ENCODE data around the gene NBEAL2.
A peak's percentile ranks its signal among the peaks of the same experiment; 100 is the strongest.

NBEAL2 gene

GRCh38 chr3:47016086-47016933, 36.8 kb downstream of the NBEAL2 start:
- TF ChIP-seq, protein P1, sequence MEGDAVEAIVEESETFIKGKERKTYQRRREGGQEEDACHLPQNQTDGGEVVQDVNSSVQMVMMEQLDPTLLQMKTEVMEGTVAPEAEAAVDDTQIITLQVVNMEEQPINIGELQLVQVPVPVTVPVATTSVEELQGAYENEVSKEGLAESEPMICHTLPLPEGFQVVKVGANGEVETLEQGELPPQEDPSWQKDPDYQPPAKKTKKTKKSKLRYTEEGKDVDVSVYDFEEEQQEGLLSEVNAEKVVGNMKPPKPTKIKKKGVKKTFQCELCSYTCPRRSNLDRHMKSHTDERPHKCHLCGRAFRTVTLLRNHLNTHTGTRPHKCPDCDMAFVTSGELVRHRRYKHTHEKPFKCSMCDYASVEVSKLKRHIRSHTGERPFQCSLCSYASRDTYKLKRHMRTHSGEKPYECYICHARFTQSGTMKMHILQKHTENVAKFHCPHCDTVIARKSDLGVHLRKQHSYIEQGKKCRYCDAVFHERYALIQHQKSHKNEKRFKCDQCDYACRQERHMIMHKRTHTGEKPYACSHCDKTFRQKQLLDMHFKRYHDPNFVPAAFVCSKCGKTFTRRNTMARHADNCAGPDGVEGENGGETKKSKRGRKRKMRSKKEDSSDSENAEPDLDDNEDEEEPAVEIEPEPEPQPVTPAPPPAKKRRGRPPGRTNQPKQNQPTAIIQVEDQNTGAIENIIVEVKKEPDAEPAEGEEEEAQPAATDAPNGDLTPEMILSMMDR (IDR thresholded peaks at IDR 0.05; ENCODE audit: low read depth, low read length, missing control alignments), result no peak
- DNase-seq, result no peak
- in situ Hi-C loops (cut with HindIII; ENCODE audit: low pct_ligation_motif_present, low sequenced_read_pairs), result no loop called here
- peak overlapping the region; percentile 50 for H3K27ac ChIP-seq
- H3K27me3 ChIP-seq (replicated peaks), result no peaks in the 10 kb centered on the region
- H3K36me3 ChIP-seq (replicated peaks), result peaks cover 5% of the 10 kb centered on the region
- no peak overlapping the region for H3K4me3 ChIP-seq (ENCODE audit: low read depth, low read length)

GRCh38 chr3:47016934-47017435, 37.5 kb downstream of the NBEAL2 start:
- TF ChIP-seq, protein P1 (IDR thresholded peaks at IDR 0.05; ENCODE audit: low read depth, low read length, missing control alignments), result no peak
- Histone ChIP-seq H3K27me3 (replicated peaks) (no peaks in the 10 kb centered on the region), H3K36me3 (replicated peaks) (peaks cover 5% of the 10 kb centered on the region), H3K4me3 (ENCODE audit: low read depth, low read length) (no peak overlapping the region), H3K27ac (peak overlapping the region; percentile 50)
- DNase-seq, result peak; percentile 88
- in situ Hi-C loops (cut with HindIII; ENCODE audit: low pct_ligation_motif_present, low sequenced_read_pairs), result no loop called here

DNA sequence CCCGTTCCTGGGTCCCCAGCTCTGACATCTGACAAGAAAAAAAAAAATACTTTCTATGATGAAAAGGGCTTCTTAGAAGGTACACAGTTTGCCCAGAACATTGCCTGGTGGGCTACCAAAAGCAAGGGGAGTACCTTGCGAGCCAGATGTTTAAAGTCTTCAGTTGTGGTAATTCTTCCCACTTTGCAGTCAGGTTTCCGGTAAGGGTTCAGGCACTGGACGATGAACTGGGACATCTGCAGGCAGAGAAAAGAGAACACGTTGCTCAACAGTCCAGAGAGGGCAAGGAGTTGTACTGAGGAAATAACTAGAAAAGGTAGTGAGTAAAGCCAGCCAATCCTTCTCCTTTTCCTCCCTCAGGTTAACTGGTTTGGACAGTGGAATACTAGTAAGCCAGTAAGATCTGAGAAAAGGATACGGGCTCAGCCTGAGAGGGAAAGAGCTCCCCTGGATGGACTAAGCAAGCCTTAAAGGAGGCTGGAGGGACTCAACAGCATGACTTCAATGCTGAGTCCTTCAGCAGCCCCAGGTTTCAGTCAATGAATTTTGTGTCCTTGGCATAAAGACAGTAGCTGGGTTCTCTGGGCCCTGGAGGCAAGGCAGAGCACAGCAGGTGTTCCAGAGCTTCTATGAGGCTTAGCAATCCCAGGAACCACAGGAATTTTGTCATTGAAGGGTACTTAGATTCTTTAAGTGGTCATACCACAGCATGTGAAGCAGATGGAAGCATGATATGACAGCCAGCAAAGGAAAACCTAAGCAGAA, 38.2 kb downstream of the NBEAL2 start:
- DNase-seq, result peak; percentile 16
- Histone ChIP-seq H3K27ac (peak overlapping the region; percentile 50), H3K27me3 (replicated peaks) (no peaks in the 10 kb centered on the region), H3K4me3 (ENCODE audit: low read depth, low read length) (no peak overlapping the region), H3K36me3 (replicated peaks) (peaks cover 5% of the 10 kb centered on the region)
- TF ChIP-seq, protein P1 (IDR thresholded peaks at IDR 0.05; ENCODE audit: low read depth, low read length, missing control alignments), result peak; percentile 7
- in situ Hi-C loops (cut with HindIII; ENCODE audit: low pct_ligation_motif_present, low sequenced_read_pairs), result no loop called here

GRCh38 chr3:47018269-47018611, 38.8 kb downstream of the NBEAL2 start:
- in situ Hi-C loops (cut with HindIII; ENCODE audit: low pct_ligation_motif_present, low sequenced_read_pairs), result no loop called here
- no peak overlapping the region for H3K27ac ChIP-seq
- DNase-seq, result no peak
- H3K27me3 ChIP-seq (replicated peaks), result no peaks in the 10 kb centered on the region
- no peak overlapping the region for H3K4me3 ChIP-seq (ENCODE audit: low read depth, low read length)
- TF ChIP-seq, protein P1 (IDR thresholded peaks at IDR 0.05; ENCODE audit: low read depth, low read length, missing control alignments), result no peak
- H3K36me3 ChIP-seq (replicated peaks), result peaks cover 5% of the 10 kb centered on the region

DNA sequence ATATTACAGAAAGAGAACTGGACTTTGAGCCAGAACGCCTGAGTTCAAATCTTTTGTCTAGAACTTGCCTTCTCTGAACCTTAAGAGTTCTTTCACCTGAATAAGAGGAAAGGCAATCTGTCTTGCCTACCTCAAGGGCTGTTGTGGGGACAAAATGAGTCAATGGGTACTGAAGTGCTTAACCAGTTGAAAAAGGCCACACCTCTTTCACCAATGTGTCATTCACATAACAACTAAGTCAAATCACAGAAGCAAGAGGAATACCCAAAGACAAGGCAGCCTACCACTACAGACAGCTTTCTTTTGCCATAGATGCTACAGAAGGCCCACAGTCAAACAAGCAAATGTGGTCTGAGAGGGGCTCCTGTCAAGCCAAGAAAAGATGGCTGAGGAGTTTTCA, 39.7 kb downstream of the NBEAL2 start:
- TF ChIP-seq, protein P1 (IDR thresholded peaks at IDR 0.05; ENCODE audit: low read depth, low read length, missing control alignments), result no peak
- Histone ChIP-seq H3K27ac (no peak overlapping the region), H3K4me3 (ENCODE audit: low read depth, low read length) (no peak overlapping the region), H3K27me3 (replicated peaks) (no peaks in the 10 kb centered on the region), H3K36me3 (replicated peaks) (peaks cover 5% of the 10 kb centered on the region)
- no peak for DNase-seq
- in situ Hi-C loops (cut with HindIII; ENCODE audit: low pct_ligation_motif_present, low sequenced_read_pairs), result no loop called here
